Endothelial cell of umbilical vein (primary cell): ENCODE measurements around the gene EFR3B. TPM values are rescaled to one million over a fixed set of nuclear protein-coding genes. Genes with fewer than 3 reads are reported as not detected.
A peak's percentile ranks its signal among the peaks of the same experiment; 100 is the strongest.

Experiments
- BruUV-seq: library from RNA; stranded (reverse); fragments of 400-500 nt; replicated peaks from 2 replicates; lab custom pipeline; 2021; lab: Mats Ljungman, UMichigan
- CTCF ChIA-PET: fragments of 300-600, 350-600 bp; sonication (Branson Sonifier 250); formaldehyde crosslinking; loops from one replicate; lab custom pipeline; 2021; ENCODE audit warnings: antibody characterized with exemption, inconsistent platforms; lab: Charles Lee
- POLR2A ChIA-PET: fragments of 300-600, 350-600 bp; sonication (Branson Sonifier 250); formaldehyde crosslinking; loops from one replicate; lab custom pipeline; 2021; ENCODE audit warnings: antibody characterized with exemption, inconsistent platforms; lab: Charles Lee
- DNase-seq: peaks from one replicate; pipeline ENCODE4 v3.0.0-alpha.2; 2011; ENCODE audit warnings: low read depth, low spot score
- FAIRE-seq: peaks from 2 replicates; lab custom pipeline; 2011; peaks lifted over from hg19 to GRCh38; lab: Jason Lieb, UNC
- H2AFZ ChIP-seq: 2 replicates; pipeline ENCODE4 v1.6.0; 2012; ENCODE audit warnings: low read depth, low read length, control low read depth, inconsistent platforms
- H3K27ac ChIP-seq: 2 replicates; pipeline ENCODE4 v1.5.1; 2011; ENCODE audit warnings: low read depth, mild to moderate bottlenecking, control low read depth, low read length, moderate library complexity; ENCODE audit not compliant: insufficient read depth
- H3K27me3 ChIP-seq, 2 experiments: 2 replicates each; pipeline versions ENCODE4 v1.6.0 to v1.6.1; 2011; ENCODE audit warnings: low read length in 2 of 2, mixed read lengths in 1 of 2; ENCODE audit not compliant: control insufficient read depth in 2 of 2, insufficient read depth in 2 of 2
- H3K36me3 ChIP-seq, 2 experiments: 2 replicates in 1 of 2; 3 replicates in 1 of 2; pipeline ENCODE4 v1.5.1; 2011; ENCODE audit warnings: low read length in 2 of 2, mild to moderate bottlenecking in 1 of 2, moderate library complexity in 1 of 2; ENCODE audit not compliant: control insufficient read depth in 2 of 2, insufficient read depth in 2 of 2; ENCODE audit errors: extremely low read depth in 1 of 2
- H3K4me1 ChIP-seq: 3 replicates; pipeline ENCODE4 v1.5.1; 2011; ENCODE audit warnings: mild to moderate bottlenecking, low read length; ENCODE audit not compliant: control insufficient read depth, insufficient read depth; ENCODE audit errors: extremely low read depth
- H3K4me2 ChIP-seq: 2 replicates; pipeline ENCODE4 v1.6.1; 2011; ENCODE audit warnings: low read length, control low read depth, mixed read lengths; ENCODE audit not compliant: insufficient read depth
- H3K4me3 ChIP-seq, 3 experiments: fragments of 200-600 bp in 1 of 3; sonication (generic), shearing (Covaris generic) in 1 of 3; replicated peaks in 1 of 3; 2 replicates each; pipeline ENCODE4 v1.5.1; 2011 to 2016; ENCODE audit warnings: control low read depth in 3 of 3, low read length in 3 of 3, mild to moderate bottlenecking in 2 of 3, inconsistent platforms in 1 of 3, low read depth in 1 of 3, moderate library complexity in 1 of 3; ENCODE audit not compliant: insufficient read depth in 1 of 3
- H3K79me2 ChIP-seq: 2 replicates; pipeline ENCODE4 v1.6.0; 2012; ENCODE audit warnings: low read length, inconsistent platforms; ENCODE audit not compliant: control insufficient read depth, insufficient read depth
- H3K9ac ChIP-seq: replicated peaks from 2 replicates; pipeline ENCODE3; 2011; ENCODE audit warnings: low read length, control low read depth; ENCODE audit not compliant: insufficient read depth; ENCODE audit errors: extremely low read depth
- H3K9me1 ChIP-seq: replicated peaks from 3 replicates; pipeline ENCODE4 v1.6.0; 2011; ENCODE audit warnings: mild to moderate bottlenecking, low read length; ENCODE audit not compliant: control insufficient read depth, insufficient read depth; ENCODE audit errors: extremely low read depth
- H3K9me3 ChIP-seq: replicated peaks from 2 replicates; pipeline ENCODE4 v1.5.1; 2012; ENCODE audit warnings: low read length, inconsistent platforms; ENCODE audit not compliant: control insufficient read depth, insufficient read depth
- H4K20me1 ChIP-seq: replicated peaks from 2 replicates; pipeline ENCODE3; 2011; ENCODE audit warnings: mild to moderate bottlenecking, low read length; ENCODE audit not compliant: control insufficient read depth, insufficient read depth; ENCODE audit errors: extremely low read depth
- EZH2 ChIP-seq: IDR thresholded peaks from 2 replicates; pipeline ENCODE4 v1.6.1; 2012; ENCODE audit warnings: borderline replicate concordance, low read depth, mild to moderate bottlenecking, moderate library complexity, low read length, inconsistent platforms; ENCODE audit not compliant: severe bottlenecking
- FOS ChIP-seq: IDR thresholded peaks from 2 replicates; pipeline ENCODE4 v1.6.1; 2011; ENCODE audit warnings: mild to moderate bottlenecking, low read length, moderate library complexity, borderline replicate concordance; ENCODE audit not compliant: insufficient read depth
- GATA2 ChIP-seq: IDR thresholded peaks from 2 replicates; pipeline ENCODE4 v1.7.0; 2011; ENCODE audit warnings: low read depth, mild to moderate bottlenecking, moderate library complexity, mixed read lengths, low read length; ENCODE audit not compliant: insufficient read length, insufficient read depth
- JUN ChIP-seq: IDR thresholded peaks from 2 replicates; pipeline ENCODE4 v1.6.1; 2011; ENCODE audit warnings: borderline replicate concordance, low read depth; ENCODE audit not compliant: insufficient read length, insufficient read depth
- MAX ChIP-seq: IDR thresholded peaks from 2 replicates; pipeline ENCODE4 v1.6.1; 2011; ENCODE audit not compliant: insufficient read depth, insufficient read length
- MYC ChIP-seq: IDR thresholded peaks from one replicate; pipeline ENCODE4 v1.6.1; 2011; ENCODE audit warnings: mild to moderate bottlenecking, low read depth, low read length
- POLR2A ChIP-seq: IDR thresholded peaks from 2 replicates; pipeline ENCODE4 v1.6.1; 2012; ENCODE audit warnings: low read depth, mild to moderate bottlenecking, control low read depth, low read length
- POLR2AphosphoS5 ChIP-seq: IDR thresholded peaks from 2 replicates; pipeline ENCODE4 v1.6.1; 2012; ENCODE audit warnings: low read depth, mild to moderate bottlenecking, control low read depth, low read length, moderate library complexity; ENCODE audit not compliant: insufficient read depth
- dilution Hi-C: fragments of 300-500 bp; cut with MboI; formaldehyde crosslinking; loops from one replicate; pipeline ENCODE4 v1.15.0; 2019; ENCODE audit warnings: low sequenced_read_pairs; ENCODE audit not compliant: extremely low pct_ligation_motif_present
- intact Hi-C: fragments of 100-400 bp; cut with micrococcal nuclease; formaldehyde crosslinking; loops from one replicate; pipeline ENCODE4 v1.10.0; 2022
- polyA plus RNA-seq, 4 experiments: library from polyadenylated mRNA; depleted of rRNA in 3 of 4; stranded (reverse) in 3 of 4; unstranded in 1 of 4; fragments of >200 nt; gene quantifications; 2 replicates each; pipeline versions ENCODE4 v1.2.1 to v1.2.3, GENCODE V29; 2011 to 2012; ENCODE audit warnings: missing spikeins in 1 of 4
- total RNA-seq: library from RNA; stranded (reverse); gene quantifications from 2 replicates; pipeline ENCODE4 v1.2.3, GENCODE V29; 2021
- TF ChIP-seq, protein P1 (sequence below), 2 donors: IDR thresholded peaks; 1 replicate in 1 of 2; 2 replicates in 1 of 2; pipeline ENCODE4 v1.5.1; 2011; ENCODE audit warnings: low read length in 2 of 2, mild to moderate bottlenecking in 2 of 2, moderate library complexity in 2 of 2, control low read depth in 1 of 2, inconsistent platforms in 1 of 2, low read depth in 1 of 2; ENCODE audit not compliant: insufficient read depth in 1 of 2; ENCODE audit errors: extremely low read depth in 1 of 2

The EFR3B gene
- total and polyA plus RNA-seq, 2 donors (not counting 3 experiments of a cell fraction or from before 2014, with no cell fraction given): 0.15 to 0.77 TPM

- intact Hi-C loops: no loop called here
- H3K9ac ChIP-seq: no peak overlapping the region
- no peaks in the 10 kb centered on the region for H3K9me1 ChIP-seq
- FAIRE-seq (peak; percentile 69), DNase-seq (no peak)
- no peak overlapping the region for H2AFZ ChIP-seq
- POLR2A ChIA-PET: no interaction called here
- H3K27me3 ChIP-seq: no peaks in the 10 kb centered on the region
- dilution Hi-C loops: no loop called here
- H3K4me3 ChIP-seq: no peak overlapping the region
- no peaks in the 10 kb centered on the region for H4K20me1 ChIP-seq
- H3K4me1 ChIP-seq: no peaks in the 10 kb centered on the region
- no TSS peak for BruUV-seq
- no peak overlapping the region for H3K27ac ChIP-seq
- no peaks in the 10 kb centered on the region for H3K9me3 ChIP-seq
- CTCF ChIA-PET: interaction anchor here (1.4 kb wide), 1 partner anchor 72 kb away, joined by 4 read pairs; no protein-coding TSS in a partner anchor
- H3K79me2 ChIP-seq: no peaks in the 10 kb centered on the region
- H3K36me3 ChIP-seq: no peaks in the 10 kb centered on the region
- TF ChIP-seq, protein P1, sequence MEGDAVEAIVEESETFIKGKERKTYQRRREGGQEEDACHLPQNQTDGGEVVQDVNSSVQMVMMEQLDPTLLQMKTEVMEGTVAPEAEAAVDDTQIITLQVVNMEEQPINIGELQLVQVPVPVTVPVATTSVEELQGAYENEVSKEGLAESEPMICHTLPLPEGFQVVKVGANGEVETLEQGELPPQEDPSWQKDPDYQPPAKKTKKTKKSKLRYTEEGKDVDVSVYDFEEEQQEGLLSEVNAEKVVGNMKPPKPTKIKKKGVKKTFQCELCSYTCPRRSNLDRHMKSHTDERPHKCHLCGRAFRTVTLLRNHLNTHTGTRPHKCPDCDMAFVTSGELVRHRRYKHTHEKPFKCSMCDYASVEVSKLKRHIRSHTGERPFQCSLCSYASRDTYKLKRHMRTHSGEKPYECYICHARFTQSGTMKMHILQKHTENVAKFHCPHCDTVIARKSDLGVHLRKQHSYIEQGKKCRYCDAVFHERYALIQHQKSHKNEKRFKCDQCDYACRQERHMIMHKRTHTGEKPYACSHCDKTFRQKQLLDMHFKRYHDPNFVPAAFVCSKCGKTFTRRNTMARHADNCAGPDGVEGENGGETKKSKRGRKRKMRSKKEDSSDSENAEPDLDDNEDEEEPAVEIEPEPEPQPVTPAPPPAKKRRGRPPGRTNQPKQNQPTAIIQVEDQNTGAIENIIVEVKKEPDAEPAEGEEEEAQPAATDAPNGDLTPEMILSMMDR (IDR thresholded peaks at IDR 0.05; ENCODE audit: extremely low read depth in 1 of 2, insufficient read depth in 1 of 2, low read depth in 1 of 2, low read length in 2 of 2): peak in 1 of 2 donors; percentile 21
- TF ChIP-seq JUN: no peak
- H3K4me2 ChIP-seq: no peak overlapping the region
Observed at GRCh38 chr2:25201265-25201664, 159.4 kb downstream of the EFR3B start.

- no TSS peak for BruUV-seq
Observed at GRCh38 chr2:25201794-25202193, 159.9 kb downstream of the EFR3B start.

More at GRCh38 chr2:25201794-25202193, 159.9 kb downstream of the EFR3B start:
- TF ChIP-seq GATA2: no peak
- no peak for TF ChIP-seq POLR2A
- TF ChIP-seq MAX: no peak
- TF ChIP-seq, protein P1 (IDR thresholded peaks at IDR 0.05; ENCODE audit: extremely low read depth in 1 of 2, insufficient read depth in 1 of 2, low read depth in 1 of 2, low read length in 2 of 2): no peak
- TF ChIP-seq POLR2AphosphoS5: no peak
- TF ChIP-seq EZH2: no peak
- no peak for TF ChIP-seq FOS
- no peak for TF ChIP-seq MYC
- TF ChIP-seq JUN: no peak
- Histone ChIP-seq H3K27ac (no peak overlapping the region), H2AFZ (no peak overlapping the region), H3K79me2 (no peaks in the 10 kb centered on the region), H3K4me2 (no peak overlapping the region), H3K4me3 (no peak overlapping the region), H3K4me1 (no peaks in the 10 kb centered on the region), H4K20me1 (no peaks in the 10 kb centered on the region), H3K27me3 (no peaks in the 10 kb centered on the region), H3K36me3 (no peaks in the 10 kb centered on the region), H3K9me1 (no peaks in the 10 kb centered on the region), H3K9me3 (no peaks in the 10 kb centered on the region), H3K9ac (no peak overlapping the region)
- POLR2A ChIA-PET: no interaction called here
- DNase-seq (no peak), FAIRE-seq (no peak)
- intact Hi-C loops: no loop called here
- dilution Hi-C loops: no loop called here
- CTCF ChIA-PET: interaction anchor here (1.4 kb wide), 1 partner anchor 73 kb away, joined by 4 read pairs; no protein-coding TSS in a partner anchor
